OCI-LY7 (cell line): ENCODE results near the gene MAP3K20. TPM values are rescaled to one million over a fixed set of nuclear protein-coding genes. Genes with fewer than 3 reads are reported as not detected.

ENCODE experiments used
- BruUV-seq: library from RNA; stranded (reverse); fragments of 400-500 nt; replicated peaks from 2 replicates; lab custom pipeline; 2021; lab: Mats Ljungman, UMichigan
- CTCF ChIA-PET: fragments of 300-600 bp; sonication (Branson Sonifier 250); formaldehyde crosslinking; loops from one replicate; lab custom pipeline; 2022; ENCODE audit warnings: antibody characterized with exemption; ENCODE audit not compliant: unreplicated experiment; lab: Charles Lee
- POLR2A ChIA-PET: fragments of 300-600 bp; sonication (Branson Sonifier 250); formaldehyde crosslinking; loops from one replicate; lab custom pipeline; 2022; ENCODE audit warnings: antibody characterized with exemption; lab: Charles Lee
- DNase-seq: peaks from one replicate; pipeline ENCODE4 v3.0.0-alpha.2; 2015; ENCODE audit warnings: low spot score
- H2AFZ ChIP-seq: fragments of 200-600 bp; sonication (generic), shearing (Covaris generic); 2 replicates; pipeline ENCODE4 v1.6.1; 2014; ENCODE audit warnings: mild to moderate bottlenecking, antibody characterized with exemption, low read length, moderate library complexity
- H3K27ac ChIP-seq: fragments of 200-600 bp; sonication (generic); 2 replicates; pipeline ENCODE4 v1.5.1; 2014; ENCODE audit warnings: mixed run types, low read depth, mild to moderate bottlenecking, moderate library complexity, low read length, inconsistent platforms; ENCODE audit not compliant: poor library complexity, severe bottlenecking
- H3K36me3 ChIP-seq: fragments of 200-600 bp; sonication (generic); 2 replicates; pipeline ENCODE4 v1.6.1; 2014; ENCODE audit warnings: mild to moderate bottlenecking, antibody characterized with exemption, low read length, moderate library complexity, mixed read lengths; ENCODE audit not compliant: insufficient read depth
- H3K4me1 ChIP-seq: fragments of 200-600 bp; sonication (generic); 2 replicates; pipeline ENCODE4 v1.5.1; 2014; ENCODE audit warnings: mild to moderate bottlenecking, low read length; ENCODE audit not compliant: insufficient read depth, poor library complexity, severe bottlenecking
- H3K4me2 ChIP-seq: fragments of 200-600 bp; sonication (generic); 2 replicates; pipeline ENCODE4 v1.6.1; 2014; ENCODE audit warnings: mild to moderate bottlenecking, low read length
- H3K4me3 ChIP-seq: fragments of 200-600 bp; sonication (generic); 2 replicates; pipeline ENCODE4 v1.5.1; 2014; ENCODE audit warnings: mild to moderate bottlenecking, low read depth, low read length; ENCODE audit not compliant: poor library complexity, severe bottlenecking
- H3K79me2 ChIP-seq: fragments of 200-600 bp; sonication (generic); 2 replicates; pipeline ENCODE4 v1.6.1; 2016; ENCODE audit warnings: low read depth, mild to moderate bottlenecking, low read length, moderate library complexity, mixed read lengths; ENCODE audit not compliant: insufficient read depth
- H3K9me2 ChIP-seq: fragments of 200-600 bp; sonication (generic); 2 replicates; pipeline ENCODE4 v1.6.1; 2016; ENCODE audit warnings: mild to moderate bottlenecking, low read length, mixed read lengths; ENCODE audit not compliant: insufficient read depth
- H3K9me3 ChIP-seq: fragments of 200-600 bp; sonication (generic); 2 replicates; pipeline ENCODE4 v1.6.1; 2014; ENCODE audit warnings: mild to moderate bottlenecking, mixed run types, low read length, mixed read lengths
- H4K20me1 ChIP-seq: fragments of 200-600 bp; sonication (generic); 2 replicates; pipeline ENCODE4 v1.6.1; 2014; ENCODE audit warnings: mild to moderate bottlenecking, antibody characterized with exemption, low read length, moderate library complexity, mixed read lengths; ENCODE audit not compliant: insufficient read depth
- CTCF ChIP-seq: fragments of 200-600 bp; sonication (generic); conservative IDR thresholded peaks from 2 replicates; pipeline ENCODE4 v1.5.1; 2014; ENCODE audit warnings: mild to moderate bottlenecking, antibody characterized with exemption, low read length, moderate library complexity, mixed read lengths
- EZH2phosphoT487 ChIP-seq: fragments of 200-600 bp; sonication (generic); IDR thresholded peaks from 2 replicates; pipeline ENCODE4 v1.6.1; 2018; ENCODE audit warnings: low read depth, borderline replicate concordance, mild to moderate bottlenecking, mixed run types, antibody characterized with exemption, low read length, moderate library complexity, mixed read lengths
- intact Hi-C: fragments of 100-400 bp; cut with micrococcal nuclease; formaldehyde crosslinking; loops from one replicate; pipeline ENCODE4 v1.10.0; 2022; ENCODE audit not compliant: unreplicated experiment
- total RNA-seq, 2 experiments: library from RNA; depleted of rRNA in 1 of 2; stranded (reverse); fragments of >200 nt in 1 of 2; shearing (Covaris generic) in 1 of 2; gene quantifications; 2 replicates each; pipeline ENCODE4 v1.2.3, GENCODE V29; 2014 to 2022

The MAP3K20 gene
- total RNA-seq, 2 experiments from 2014 or later, result 8.2 to 17.9 TPM

- Histone ChIP-seq H3K4me3 (no peak overlapping the region), H3K79me2 (no peaks in the 10 kb centered on the region), H3K4me2 (no peak overlapping the region), H3K27ac (no peak overlapping the region), H2AFZ (no peak overlapping the region), H3K36me3 (no peaks in the 10 kb centered on the region), H3K9me2 (no peaks in the 10 kb centered on the region), H4K20me1 (no peaks in the 10 kb centered on the region), H3K4me1 (no peaks in the 10 kb centered on the region), H3K9me3 (no peaks in the 10 kb centered on the region)
- BruUV-seq, result no TSS peak
- intact Hi-C loops, result loop anchor here (5.0 kb wide), 1 partner anchor 136 kb away; the partner anchor contains the start of gene CDCA7
- ChIA-PET CTCF (no interaction called here), POLR2A (interaction anchor here (0.6 to 1.0 kb wide), 2 partner anchors 8 to 23 kb away, joined by 3 to 4 read pairs; no protein-coding TSS in a partner anchor)
- DNase-seq, result no peak
- TF ChIP-seq CTCF, result no peak
- TF ChIP-seq EZH2phosphoT487, result no peak
Measured at GRCh38 chr2:173216668-173217067, 141.0 kb downstream of the MAP3K20 start.

GRCh38 chr2:173217116-173217840 is 141.6 kb downstream of the MAP3K20 start:
- BruUV-seq, result no TSS peak
- CTCF ChIA-PET, result no interaction called here
- no peak for TF ChIP-seq EZH2phosphoT487
- no peak for TF ChIP-seq CTCF
- Histone ChIP-seq H2AFZ (no peak overlapping the region), H3K9me3 (no peaks in the 10 kb centered on the region), H3K79me2 (no peaks in the 10 kb centered on the region), H4K20me1 (no peaks in the 10 kb centered on the region), H3K4me3 (no peak overlapping the region), H3K9me2 (no peaks in the 10 kb centered on the region), H3K4me2 (no peak overlapping the region), H3K36me3 (no peaks in the 10 kb centered on the region), H3K4me1 (no peaks in the 10 kb centered on the region), H3K27ac (no peak overlapping the region)
- POLR2A ChIA-PET, result interaction anchor here (0.6 to 1.5 kb wide), 3 partner anchors 8 to 38 kb away, joined by 3 to 4 read pairs (median 4); no protein-coding TSS in a partner anchor
- intact Hi-C loops, result loop anchor here (5.0 kb wide), 1 partner anchor 135 kb away; the partner anchor contains the start of gene CDCA7
- no peak for DNase-seq
